ENCODE measurements around the gene GLCE. TPM values are rescaled to one million over a fixed set of nuclear protein-coding genes. Genes with fewer than 3 reads are reported as not detected.

GLCE gene
- total RNA-seq, 4 donors from 2014 or later, result 12.9 to 23.5 (median 15.4) TPM

- DNase-seq (ENCODE audit: low spot score) (no peak), ATAC-seq (ENCODE audit: low FRiP score) (no peak)
- no peak for TF ChIP-seq CTCF (IDR thresholded peaks at IDR 0.05)
These were observed 24.9 kb upstream of the GLCE start for GRCh38 chr15:69135499-69135898.

GRCh38 chr15:69138963-69139362, 21.5 kb upstream of the GLCE start:
- no peak for ATAC-seq (ENCODE audit: low FRiP score)
- no peak for TF ChIP-seq CTCF (IDR thresholded peaks at IDR 0.05)
- no peak for DNase-seq (ENCODE audit: low spot score)

- ATAC-seq (ENCODE audit: low FRiP score) (no peak), DNase-seq (ENCODE audit: low spot score) (no peak)
- TF ChIP-seq CTCF (IDR thresholded peaks at IDR 0.05), result no peak
These were observed 20.1 kb upstream of the GLCE start for GRCh38 chr15:69140306-69140705.

- no peak for ATAC-seq (ENCODE audit: low FRiP score)
- DNase-seq (ENCODE audit: low spot score), result no peak
- TF ChIP-seq CTCF (IDR thresholded peaks at IDR 0.05), result no peak
These were observed 19.1 kb upstream of the GLCE start for GRCh38 chr15:69141286-69141701.

GRCh38 chr15:69141833-69142232, 18.6 kb upstream of the GLCE start:
- TF ChIP-seq CTCF (IDR thresholded peaks at IDR 0.05), result no peak
- ATAC-seq (ENCODE audit: low FRiP score) (no peak), DNase-seq (ENCODE audit: low spot score) (no peak)

GRCh38 chr15:69143756-69144436, 16.5 kb upstream of the GLCE start:
- TF ChIP-seq CTCF (IDR thresholded peaks at IDR 0.05), result no peak
- ATAC-seq (ENCODE audit: low FRiP score) (no peak), DNase-seq (ENCODE audit: low spot score) (no peak)

- ATAC-seq (ENCODE audit: low FRiP score) (no peak), DNase-seq (ENCODE audit: low spot score) (no peak)
- no peak for TF ChIP-seq CTCF (IDR thresholded peaks at IDR 0.05)
These were observed 15.9 kb upstream of the GLCE start for GRCh38 chr15:69144530-69144929.

Measured in omental fat pad (tissue), 4 donors.